NCI-H1694 treated with DMSO at 0.1 percent for 48 hours (cell line): ENCODE data around the gene TRAPPC11.
"Not testable (repeated sequence)": the region's sequence is repeated elsewhere in the genome, so short reads cannot be mapped to it uniquely, and the experiment has no call there.

Experiments
- DNase-seq: peaks from one replicate; lab custom pipeline; 2025; lab: John Stamatoyannopoulos, UW

TRAPPC11 gene

DNA sequence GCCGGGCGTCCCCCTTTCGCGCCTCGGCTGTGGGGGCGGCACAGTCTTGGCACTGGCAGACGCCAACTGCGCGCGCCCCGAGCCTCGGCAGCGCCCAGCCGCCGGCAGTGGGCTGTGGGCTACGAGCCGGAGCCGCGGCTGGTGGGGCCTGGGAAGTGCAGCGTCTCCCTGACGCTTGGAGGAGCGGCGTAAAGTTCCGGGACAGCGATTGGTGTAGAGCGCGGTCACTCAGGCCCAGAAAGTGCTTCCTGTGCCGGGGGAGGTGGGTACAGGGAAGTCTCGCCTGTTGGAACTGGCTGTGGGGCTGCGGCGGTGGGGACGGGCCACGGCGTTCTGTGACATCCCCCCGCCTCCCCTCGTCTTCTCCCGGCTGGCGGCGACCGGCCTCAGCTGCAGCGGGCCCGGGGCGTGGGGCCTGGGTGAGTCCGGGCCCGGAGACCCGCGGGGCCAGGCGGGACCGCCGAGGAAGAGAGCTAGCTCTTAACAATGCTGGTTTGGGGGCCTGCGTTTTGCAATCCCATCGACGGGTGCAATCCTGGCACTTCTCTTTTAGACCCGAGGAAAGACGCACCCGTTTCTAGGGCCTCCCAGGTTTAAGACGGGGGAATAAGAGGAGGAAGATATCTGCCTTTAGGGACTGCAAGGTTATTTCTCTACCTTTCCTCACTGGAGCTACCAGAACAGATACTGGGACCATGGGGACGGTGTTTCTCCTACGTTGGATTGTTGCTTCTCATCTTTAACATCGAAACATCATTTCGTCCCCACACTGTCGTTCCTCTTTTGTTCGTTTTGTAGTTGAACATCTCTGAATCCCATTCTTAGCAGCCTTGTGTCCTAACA lies at the start of gene TRAPPC11, which contains the start of gene RWDD4:
TSS of gene TRAPPC11 (plus strand) at position 265 of the 843 bp plus-strand sequence. CDS start 4,575 bp downstream, outside the sequence.
TSS of gene RWDD4 (minus strand) at position 157 of the 843 bp plus-strand sequence. CDS start 233 bp downstream, outside the sequence.
- DNase-seq: peak; percentile 91

DNA sequence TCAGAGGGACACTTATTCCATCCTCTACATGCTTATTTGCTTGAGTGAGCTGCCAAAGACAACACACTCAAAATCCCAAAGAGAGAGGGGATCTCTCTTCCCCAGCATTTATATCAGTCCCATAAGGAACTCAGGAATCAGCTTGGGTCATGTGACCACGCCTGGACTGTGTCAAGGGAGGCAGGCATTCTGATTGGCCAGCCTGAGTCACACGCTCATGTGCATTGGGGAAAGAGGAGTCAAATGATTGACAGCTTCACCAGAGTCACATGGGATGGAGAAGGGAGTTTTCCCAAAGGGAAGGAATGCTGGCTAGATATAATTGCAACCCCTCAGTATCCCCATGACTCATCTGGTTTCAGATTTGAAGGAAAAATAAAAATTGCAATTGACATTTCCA lies 49.1 kb upstream of the TRAPPC11 start:
- no peak for DNase-seq

DNA sequence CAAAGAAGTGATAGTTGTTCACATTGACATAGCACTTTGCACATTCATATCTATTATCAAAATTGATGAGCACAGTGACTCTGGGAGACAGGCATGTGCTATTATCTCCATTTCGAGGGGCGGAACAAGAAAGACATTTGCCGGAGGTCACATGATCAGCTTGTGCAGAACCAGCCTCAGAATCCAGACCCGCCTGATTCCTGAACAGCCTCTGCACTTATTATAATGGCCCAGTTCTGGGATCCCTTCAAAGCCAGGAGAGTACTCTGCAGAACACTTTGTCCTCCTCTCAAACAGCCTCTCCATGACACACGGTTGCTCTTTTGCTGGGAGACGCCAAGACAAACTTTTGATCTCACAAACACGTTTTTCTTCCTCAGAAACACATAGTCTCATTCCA lies 48.5 kb upstream of the TRAPPC11 start:
- no peak for DNase-seq

DNA sequence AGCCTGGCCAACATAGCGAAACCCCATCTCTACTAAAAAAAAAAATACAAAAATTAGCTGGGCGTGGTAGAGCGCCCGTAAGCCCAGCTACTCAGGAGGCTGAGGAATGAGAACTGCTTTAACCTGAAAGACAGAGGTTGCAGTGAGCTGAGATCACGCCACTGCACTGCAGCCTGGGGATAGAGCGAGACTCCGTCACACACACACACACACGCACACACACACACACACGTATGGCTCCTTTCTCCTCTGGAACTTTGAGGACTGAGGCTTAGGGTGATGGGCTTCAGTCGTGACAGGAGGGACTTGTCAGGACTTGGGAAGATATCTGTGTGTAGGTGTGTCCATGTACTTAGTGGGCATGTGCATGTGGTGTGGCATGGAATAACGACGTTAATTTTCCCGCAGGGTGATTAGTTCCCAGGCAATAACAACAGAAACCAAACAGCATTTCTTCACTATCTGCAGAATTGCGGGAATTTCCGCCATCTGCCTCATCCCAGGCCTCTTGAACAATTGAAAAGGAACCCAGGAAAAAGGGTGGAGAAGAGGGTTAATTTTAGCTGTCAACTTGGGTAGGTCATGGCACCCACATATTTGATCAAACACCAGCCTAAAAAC lies 47.8 kb upstream of the TRAPPC11 start:
- DNase-seq: no peak

DNA sequence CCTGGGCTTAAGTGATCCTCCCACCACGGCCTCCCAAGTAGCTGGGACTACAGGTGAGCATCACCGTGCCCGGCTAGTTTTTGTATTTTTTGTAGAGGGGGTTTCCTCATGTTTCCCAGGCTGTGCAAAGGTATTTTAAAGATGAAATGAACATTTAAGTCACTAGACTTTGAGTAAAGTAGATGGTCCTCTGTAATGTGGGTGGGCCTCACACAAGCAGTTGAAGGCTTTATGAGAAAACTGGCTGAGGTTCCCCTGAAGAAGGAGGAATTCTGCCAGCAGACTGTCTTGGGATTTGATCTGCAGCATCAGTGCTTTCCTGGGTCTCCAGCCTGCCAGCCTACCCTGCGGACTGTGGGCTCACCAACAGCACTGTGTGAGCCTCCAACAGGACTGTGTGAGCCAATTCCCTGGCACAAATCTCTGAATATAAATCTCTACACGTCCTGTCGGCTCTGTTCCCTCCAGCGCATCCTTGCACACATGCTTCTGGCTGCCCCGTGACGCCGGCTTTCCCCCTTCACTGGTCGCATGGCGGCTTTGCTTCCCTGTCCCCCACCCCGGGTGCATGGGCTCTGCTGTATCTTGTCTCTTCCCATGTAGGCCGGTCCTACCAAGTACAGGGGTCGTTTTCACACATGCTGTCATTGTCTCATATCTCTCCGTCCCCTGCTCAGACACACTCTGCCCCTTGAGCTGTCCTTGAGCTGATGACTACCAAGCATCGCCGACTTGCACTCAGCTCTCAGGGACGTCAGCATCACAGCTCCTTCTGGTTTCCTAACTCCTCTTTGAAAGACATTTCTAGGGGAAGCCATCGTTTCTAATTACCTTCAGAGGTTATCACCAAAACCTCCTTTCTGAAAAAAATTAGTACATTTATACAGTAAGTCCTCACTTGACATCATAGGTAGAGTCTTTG lies 46.5 kb upstream of the TRAPPC11 start:
- DNase-seq: no peak

DNA sequence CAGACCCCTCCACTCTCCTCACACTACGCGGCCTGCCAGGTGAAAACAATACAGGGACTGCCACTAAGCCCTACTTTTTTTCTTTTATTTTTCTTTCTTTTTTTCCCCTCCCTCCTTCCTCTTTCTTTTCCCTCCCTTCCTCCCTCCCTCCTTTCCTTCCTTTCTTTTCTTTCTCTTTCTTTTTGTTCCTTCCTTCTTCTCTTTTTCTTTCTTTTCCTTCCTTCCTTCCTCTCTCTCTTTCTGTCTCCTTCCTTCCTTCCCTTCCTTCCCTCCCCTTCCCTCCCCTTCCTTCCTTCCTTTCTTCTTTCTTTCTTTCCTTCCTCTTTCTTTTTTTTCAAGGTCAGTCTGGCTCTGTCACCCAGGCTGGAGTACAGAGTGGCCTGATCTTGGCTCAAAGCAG lies 42.0 kb upstream of the TRAPPC11 start:
- no peak for DNase-seq

DNA sequence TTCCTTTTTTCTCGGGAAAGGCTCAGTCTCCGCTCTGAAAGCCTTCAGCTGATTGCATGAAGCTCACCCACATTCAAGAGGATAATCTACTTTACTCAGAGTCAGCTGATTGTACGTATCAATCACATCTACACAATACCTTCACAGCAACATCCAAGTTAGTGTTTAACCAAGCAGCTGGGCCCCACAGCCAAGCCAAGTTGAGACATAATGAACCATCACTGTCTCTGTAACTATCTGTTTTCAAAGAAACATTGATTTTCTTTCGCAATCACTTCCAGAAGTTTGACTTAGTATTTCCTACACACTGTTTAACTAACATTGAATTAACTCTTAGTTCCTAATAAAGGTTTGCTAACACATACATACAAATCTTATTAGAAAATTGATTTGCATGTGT lies 40.4 kb upstream of the TRAPPC11 start:
- DNase-seq: no peak

DNA sequence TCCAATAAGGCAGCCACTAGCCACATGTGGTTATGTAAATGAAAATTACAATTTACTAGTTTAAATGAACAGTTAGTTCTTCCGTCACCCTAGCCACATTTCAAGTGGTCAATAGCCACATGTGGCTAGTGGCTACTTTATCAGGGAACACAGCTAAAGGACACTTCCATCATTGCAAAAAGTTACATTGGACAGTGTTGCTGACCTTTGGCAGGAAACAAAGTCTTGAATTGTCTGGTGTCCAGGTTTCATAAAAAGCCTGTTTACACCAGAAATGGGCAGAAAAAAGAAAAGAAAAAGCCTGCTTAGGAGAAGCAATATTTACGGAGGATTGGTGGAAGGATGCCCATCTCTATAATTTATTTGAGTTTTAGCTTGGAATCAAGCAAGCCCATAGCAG lies 38.7 kb upstream of the TRAPPC11 start:
- DNase-seq: no peak

DNA sequence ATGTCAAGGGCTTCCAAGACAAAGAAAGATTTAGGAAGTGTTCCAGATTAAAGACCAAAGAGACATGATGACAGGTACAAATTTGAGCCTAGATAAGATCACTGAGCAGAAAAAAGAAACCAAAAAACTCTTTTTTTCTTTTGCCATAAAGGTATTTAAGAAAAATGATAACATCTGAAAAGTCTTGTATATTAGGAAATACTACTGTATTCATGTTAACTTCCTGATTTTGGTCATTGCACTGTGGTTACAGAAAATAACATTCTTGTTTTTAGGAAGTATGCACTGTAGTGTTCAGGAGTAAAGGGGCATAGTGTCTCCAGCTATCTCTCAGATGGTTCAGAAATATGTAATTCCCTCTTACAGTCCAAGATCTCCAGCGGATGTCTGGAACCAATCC lies 37.2 kb upstream of the TRAPPC11 start:
- DNase-seq: no peak

DNA sequence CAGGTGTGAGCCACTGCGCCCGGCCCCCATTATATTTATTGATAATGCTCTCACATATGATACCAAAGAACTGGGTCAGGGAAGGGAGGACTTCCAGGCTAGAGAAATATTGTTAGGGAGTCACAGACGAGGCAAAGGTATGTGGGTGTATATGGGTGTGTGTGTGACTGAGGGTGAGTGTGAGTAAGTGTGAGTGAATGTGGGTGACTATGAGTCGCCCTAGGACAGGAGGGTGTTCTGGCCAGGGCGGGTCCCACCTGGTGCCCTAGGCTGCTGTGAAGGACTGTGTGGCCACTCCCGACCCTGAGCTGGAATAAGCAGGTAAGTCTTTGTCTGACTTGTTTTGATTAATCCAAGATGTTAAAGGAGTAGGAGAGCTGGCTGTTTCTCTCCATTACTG lies 34.5 kb upstream of the TRAPPC11 start:
- no peak for DNase-seq

DNA sequence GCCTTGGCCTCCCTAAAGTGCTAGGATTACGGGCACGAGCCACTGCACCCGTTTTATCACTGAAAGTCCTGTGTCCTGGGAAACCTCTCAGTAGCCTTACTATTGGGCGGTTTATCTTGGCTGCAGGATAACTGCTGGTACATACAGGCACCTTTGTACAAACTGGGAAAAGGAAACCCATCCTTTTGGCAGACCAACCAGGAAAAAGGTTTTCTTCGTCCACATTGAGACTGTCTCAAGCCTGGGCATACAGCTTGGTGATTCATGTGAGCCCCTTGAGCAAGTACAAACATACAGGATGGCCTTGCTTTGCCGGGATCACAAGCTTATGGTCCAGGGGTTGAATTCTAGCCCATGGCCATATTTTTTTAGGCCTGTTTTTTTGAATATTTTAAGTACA lies 32.9 kb upstream of the TRAPPC11 start:
- DNase-seq: no peak

DNA sequence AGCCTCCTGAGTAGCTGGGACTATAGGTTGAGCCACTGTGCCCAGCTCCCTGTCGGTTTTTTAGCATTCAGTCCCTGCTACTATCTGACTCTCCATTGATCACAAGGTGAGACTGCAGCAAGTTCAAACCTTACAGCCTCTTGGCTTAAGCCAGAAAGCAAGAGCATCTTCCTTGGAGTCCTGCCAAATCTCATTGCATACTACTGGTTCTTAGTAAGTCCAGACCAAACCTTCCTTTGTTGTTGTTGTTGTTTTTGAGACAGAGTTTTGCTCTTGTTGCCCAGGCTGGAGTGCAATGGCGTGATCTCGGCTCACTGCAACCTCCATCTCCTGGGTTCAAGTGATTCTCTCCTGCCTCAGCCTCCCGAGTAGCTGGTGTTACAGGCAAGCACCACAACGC lies 31.8 kb upstream of the TRAPPC11 start:
- DNase-seq: not testable (repeated sequence)

DNA sequence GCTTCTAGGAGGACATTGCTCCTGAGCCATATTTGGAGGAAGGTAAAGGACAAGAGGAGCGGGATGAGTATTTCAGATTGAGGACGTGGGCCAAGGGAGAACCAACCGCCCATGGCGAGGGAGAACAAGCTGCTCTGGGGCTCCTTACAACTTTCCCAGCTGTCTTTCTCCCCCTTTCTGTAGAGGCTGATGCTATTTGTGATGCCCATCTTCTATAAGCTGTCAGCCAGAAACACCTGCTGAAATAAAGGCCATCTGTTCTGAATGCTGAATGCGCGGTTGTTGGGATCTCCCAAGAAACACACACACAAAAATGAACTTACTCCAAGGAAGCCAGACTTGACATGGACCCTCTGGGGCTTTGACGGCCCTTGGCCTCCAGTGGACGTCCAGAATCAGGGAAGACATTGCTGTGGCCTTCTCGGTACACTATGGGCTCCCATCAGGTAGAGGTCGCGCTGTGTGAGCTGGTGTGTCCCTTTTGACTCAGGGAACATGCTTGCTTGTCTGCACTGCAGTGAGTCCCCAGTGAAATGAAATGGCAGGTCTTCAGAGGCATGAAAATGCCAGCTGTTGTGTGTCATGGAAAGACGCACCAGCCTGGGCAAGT lies 31.0 kb upstream of the TRAPPC11 start:
- peak; percentile 92 for DNase-seq

DNA sequence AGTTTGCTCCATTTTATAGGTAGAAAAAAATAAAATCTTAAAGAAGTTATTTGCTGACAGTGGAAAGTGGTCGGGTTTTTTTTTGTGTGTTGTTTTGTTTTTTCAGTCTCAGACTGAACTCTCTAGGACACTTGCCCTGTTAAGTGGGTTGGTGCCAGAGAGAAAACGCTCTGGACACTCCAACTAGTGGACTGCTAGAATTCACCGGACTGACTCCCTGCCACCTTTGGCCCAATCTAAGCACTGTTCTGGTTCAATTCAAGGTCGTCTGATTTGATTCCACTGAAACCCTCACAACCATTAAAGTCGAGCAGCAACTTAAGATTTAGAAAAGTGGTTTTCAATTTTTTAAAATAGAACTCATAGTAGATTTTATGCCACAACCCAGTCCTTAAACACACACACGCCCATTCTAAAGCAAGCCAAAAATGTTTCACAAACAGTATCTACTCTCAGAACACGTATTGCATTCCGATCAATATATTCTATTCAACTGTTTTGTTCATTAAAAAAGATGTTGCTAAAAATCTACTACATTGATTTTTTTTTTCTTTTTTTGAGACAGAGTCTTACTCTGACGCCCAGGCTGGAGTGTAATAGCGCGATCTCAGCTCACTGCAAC lies 27.4 kb upstream of the TRAPPC11 start:
- DNase-seq: no peak

DNA sequence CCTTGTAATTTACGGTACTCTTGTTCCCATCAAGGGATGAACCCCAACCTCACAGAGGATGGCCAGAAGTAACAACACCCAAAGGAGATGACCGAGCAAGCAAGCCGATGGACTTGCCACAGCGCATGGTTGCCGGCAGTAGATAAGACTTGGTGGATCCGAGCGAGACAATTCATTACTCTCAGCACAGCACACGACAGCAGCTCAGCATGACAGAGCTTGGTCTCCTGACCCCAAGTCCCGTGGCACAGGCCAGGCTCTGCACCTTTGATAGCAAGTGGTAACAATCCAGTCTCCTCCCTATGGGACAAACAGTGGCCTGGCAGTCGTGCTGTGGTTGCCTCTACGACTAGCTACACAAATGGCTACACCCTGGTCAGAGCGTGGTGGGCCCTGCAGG lies 26.4 kb upstream of the TRAPPC11 start:
- DNase-seq: no peak

DNA sequence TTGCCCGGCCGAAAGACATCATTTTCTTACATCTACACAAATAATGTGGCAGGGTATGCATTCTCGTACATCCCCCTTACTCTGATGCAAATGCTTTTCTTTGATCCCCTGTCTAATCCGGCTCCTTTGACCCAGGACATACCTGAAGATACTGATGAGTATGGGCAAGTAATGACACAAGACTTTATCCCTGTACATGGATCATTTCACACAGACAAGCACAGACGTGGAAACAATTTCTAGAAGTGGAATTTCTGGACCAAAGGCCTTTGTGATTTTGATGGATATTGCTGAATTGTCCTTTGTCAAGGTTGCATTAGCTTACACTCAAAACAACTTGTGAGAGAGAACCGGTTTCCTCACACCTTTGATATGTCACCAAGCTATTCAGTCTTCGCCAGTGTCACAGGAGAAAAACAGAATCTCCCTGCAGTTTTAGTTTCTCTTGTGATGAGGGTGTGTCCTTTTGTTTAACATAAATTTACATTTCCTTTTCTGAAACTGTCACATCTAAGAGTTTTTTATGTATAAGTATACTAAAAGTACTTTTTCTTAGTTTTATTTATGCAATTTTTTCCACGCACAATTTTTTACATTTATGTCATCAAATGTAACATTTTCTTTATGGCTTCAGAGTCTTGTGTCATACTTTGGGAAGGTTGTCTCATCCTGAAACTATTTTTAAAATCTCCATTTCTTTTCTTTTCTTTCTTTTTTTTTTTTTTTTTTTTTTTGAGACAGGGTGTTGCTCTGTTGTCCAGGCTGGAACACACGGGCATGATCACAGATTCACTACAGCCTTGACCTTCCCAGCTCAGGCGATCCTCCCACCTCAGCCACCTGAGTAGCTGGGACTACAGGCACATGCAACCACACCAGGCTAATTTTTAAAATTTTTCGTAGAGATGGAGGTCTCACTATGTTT lies 25.4 kb upstream of the TRAPPC11 start:
- no peak for DNase-seq

DNA sequence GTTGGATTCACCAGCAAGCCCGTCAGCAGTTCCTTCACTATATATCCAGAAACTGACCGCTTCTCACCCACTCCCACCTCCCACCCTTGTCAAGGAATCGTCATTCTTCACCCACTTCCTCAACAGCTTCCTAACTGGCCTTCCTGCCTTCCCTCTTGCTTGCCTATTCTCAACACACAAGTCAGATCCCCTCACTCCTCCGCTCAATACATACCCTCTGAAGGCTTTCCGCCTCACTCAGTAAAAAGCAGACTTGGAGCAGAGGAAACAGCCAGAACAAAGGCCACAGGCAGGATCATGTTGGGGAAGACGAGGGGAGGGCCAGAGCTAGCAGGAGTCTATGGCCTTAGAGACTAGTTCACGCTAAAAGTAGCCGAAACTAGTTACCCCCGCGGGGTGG lies 23.8 kb upstream of the TRAPPC11 start:
- peak; percentile 55 for DNase-seq

DNA sequence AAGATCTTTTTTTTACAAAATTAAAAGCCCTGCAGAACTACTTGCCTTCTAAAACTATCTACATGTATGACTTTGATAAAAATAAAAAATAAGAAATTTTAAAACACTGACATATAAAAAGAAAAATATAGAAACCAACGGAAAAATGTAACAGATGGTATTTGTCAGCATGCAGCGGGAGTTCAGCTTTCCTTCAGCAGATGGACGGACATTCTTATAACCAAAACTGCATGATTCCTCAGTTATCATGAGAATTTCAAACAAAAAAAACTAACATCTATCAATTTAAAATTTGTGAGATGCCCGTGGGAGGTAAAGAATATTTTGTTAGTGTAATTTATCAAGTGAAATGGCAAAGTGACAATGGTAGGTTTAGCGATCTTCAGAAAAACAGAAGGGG lies 23.4 kb upstream of the TRAPPC11 start:
- DNase-seq: peak; percentile 55

DNA sequence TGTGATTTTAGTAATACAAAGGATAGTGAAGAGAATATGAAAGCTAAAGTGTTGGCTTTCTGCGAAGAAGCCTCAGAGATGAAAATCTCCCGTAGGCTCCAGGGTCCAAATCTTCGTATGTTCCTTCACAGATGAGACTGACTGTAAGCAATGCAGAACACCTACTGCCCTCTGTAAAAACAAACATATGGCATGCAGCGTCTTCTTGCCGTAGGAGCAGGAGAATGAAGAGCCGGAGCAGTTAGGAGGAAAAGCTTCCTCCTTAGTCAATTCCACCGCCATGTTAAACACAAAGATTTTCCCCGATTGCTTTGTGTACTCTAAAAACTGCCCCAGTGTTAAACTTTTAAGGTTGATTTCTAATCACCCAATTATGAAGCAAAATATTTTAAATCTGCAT lies 22.6 kb upstream of the TRAPPC11 start:
- peak; percentile 24 for DNase-seq

DNA sequence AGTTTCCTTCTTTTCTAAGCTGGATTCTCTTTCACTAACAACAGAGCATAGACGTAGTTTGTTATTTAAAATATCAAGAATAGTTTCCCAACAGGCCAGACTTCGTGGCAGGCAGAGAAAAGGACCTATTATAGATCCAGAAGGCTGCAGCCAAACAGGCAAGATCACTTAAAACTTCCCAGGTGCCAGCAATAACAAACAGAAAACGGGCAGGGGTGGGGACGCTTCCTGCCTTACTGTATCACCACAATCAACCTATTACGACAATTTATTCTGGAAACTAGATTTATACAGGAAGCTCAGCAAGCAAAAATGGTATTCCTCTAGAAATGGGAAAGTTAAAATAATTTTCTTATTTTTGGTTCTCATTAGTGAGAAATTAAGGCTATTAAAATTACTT lies 22.2 kb upstream of the TRAPPC11 start:
- no peak for DNase-seq
